GM12872 (cell line): ENCODE measurements around the gene FABP1.

Experiments
- TF ChIP-seq, protein P1 (sequence below): IDR thresholded peaks from 3 replicates; pipeline ENCODE4 v1.5.1; 2011; ENCODE audit warnings: low read depth, mild to moderate bottlenecking, low read length, moderate library complexity; ENCODE audit not compliant: insufficient read depth

The FABP1 gene

DNA sequence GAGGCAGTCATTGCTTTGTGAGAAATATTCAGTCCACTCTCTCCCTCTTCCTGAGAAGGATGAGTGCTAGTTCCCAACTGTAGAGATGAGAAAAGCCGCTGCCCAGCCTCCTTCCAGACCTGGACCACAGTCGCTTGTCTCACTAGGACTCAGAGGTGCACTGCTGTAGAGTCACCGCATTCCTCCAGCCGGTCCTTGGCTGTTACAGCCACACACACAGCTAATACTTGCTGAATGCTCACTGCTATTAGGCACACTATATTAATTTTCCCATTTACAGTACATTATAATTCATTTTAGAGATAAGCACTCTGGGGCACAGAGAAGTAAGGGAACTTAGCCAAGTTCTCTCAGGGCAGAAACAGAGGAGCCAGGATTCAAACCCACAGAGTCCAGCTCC lies 10.0 kb upstream of the FABP1 start:
- TF ChIP-seq, protein P1, sequence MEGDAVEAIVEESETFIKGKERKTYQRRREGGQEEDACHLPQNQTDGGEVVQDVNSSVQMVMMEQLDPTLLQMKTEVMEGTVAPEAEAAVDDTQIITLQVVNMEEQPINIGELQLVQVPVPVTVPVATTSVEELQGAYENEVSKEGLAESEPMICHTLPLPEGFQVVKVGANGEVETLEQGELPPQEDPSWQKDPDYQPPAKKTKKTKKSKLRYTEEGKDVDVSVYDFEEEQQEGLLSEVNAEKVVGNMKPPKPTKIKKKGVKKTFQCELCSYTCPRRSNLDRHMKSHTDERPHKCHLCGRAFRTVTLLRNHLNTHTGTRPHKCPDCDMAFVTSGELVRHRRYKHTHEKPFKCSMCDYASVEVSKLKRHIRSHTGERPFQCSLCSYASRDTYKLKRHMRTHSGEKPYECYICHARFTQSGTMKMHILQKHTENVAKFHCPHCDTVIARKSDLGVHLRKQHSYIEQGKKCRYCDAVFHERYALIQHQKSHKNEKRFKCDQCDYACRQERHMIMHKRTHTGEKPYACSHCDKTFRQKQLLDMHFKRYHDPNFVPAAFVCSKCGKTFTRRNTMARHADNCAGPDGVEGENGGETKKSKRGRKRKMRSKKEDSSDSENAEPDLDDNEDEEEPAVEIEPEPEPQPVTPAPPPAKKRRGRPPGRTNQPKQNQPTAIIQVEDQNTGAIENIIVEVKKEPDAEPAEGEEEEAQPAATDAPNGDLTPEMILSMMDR = no peak

DNA sequence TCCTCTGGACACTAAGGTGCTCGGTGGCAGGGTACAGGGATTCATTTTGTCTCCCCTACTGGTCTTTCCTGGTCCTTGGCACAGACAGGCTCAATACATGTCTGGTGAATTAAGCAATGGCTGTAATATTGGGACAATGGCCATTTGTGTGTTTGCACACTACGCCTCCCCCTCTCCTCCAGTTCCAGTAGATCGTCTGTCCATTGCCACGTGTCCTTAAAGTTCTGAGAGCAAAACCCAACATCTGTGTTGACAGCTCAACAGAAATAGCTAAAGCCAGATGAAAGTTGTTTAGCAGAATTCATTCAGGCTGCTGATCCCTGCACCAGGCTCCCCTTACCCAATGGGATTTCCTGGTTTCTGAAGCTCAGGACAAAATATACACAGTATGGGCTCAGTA lies 9.0 kb upstream of the FABP1 start:
- TF ChIP-seq, protein P1 = no peak

DNA sequence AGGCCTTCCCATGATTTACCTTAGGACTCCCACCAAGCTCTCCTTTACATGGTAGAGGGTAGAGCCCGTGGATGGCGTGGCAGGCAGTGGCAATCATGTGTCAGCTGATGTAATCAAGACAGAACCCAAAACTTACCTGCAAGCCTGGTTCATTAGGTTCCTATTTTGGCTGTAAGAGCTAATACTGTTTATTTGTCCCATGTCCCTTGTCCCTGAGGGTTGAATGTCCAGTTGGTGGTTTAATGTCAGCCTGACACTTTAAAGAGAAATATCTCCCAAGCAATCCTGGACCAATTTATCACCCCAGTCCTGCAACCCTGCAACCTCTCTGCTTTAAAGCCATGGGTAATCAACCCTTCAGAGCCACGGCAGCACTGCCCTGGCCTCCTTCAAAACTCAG lies 6.0 kb upstream of the FABP1 start:
- TF ChIP-seq, protein P1 = no peak

DNA sequence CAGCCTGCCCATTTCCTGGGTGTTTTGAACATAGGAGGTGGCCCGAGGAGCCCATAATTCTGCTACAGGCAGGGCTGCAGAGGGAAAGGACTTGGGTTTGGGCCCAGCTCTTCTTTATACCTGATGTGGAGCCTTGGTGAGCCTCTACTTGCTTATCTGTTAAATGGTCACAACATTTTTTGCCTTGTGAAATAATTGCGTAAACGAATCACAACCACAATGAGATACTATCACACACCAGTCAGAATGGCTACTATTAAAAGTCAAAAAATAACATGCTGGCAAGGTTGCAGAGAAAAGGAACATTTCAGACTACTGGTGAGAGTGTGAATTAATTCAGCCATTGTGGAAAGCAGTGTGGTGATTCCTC lies 4.1 kb upstream of the FABP1 start:
- TF ChIP-seq, protein P1 = no peak

DNA sequence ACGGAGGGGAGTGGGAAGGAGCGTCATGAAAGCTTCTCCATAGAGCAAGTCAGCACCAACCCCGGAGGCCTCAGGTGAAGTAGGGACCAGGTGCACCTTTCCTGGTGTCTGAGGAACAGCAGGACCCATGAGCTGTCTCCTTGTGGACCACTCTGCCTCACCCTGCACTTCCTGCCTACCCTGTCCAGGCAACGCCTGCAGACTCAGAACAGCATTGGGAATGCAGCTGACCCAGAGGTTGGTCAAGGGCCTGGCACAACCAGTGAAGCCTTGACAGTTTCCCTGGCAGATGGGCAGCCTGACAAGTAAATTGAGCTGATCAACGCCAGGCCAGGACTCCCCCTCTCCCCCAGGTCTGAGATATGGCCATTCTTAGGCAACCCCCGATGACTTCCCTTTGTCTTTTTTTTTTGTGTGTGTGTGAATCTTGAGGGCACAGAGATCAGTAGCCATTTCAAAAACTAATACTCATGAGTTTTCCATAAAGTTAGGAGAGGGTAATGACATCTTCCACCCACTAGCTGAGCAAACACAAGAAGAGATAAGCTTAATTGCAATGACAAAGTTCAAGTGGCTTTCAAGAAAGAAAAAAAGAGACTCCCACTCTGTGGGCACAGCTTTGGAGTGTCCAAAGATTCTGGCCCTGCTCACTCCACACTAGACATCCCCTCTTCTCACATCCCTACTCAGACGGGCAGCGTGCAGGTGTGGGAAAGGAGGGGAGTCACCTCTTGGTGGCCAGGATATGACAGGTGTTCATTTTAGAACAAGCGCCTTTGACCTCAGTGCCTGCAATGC lies 3.5 kb upstream of the FABP1 start:
- TF ChIP-seq, protein P1 = no peak

DNA sequence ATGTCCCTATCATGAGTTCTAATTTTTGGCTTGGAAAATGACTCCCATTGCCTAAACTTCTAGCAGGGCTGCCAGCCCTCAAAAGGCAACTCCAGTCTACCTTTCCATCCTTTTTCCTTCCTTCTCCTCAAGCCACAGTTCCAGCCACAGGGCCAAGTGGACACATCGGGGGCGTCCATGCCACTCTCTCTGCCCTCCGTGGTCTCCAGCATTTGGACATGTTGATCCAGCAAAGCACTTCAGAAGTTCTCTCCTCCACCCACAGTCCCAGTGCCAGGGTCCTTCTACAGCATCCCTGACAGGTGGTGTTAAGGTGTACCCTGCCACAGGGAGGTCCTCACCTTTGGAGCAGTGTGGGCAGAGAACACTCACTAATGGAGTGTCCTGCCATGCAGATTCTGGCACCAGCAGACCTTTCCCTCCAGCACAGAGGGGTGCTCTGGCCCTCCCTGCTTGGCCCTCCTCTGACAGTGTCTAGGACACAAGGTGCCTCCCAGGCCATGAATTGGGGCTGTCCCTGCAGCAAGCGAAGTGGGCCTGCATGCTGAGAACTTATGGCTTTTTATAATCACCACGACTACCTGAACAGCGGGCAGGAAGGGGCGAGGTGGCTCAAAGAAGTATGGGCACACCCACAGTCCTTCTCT lies 1.6 kb upstream of the FABP1 start:
- TF ChIP-seq, protein P1 = no peak

DNA sequence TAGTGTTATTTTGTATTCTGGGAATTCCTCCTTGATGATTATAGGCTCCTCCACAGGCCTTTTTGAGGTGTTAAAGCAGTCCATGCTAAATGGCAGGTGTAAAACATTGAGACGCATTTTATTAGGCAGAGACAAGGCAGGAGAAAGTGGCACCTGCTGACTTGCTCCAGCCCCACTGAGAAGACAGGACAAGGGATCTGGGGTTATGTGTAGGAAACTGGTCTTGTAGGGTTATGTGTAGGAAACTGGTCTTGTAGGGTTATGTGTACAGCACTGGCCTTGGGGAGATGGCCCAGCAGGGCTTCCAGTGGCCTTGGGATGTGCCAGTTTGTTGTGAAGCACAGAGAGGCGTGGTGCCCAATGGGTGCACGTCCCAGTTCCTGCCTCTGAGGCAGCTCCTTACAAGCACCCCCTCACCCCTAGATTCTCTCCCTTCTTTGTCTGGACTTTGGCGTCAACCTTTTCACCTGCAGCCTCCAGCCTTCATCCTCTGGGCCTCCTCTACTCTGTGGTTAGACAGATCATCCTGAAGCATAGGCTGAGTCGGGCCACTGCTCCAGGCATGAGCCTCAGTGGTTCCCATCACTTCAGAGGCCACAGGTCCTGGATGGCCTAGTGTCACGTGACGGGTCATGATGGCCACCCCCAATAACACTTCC lies 921 bp upstream of the FABP1 start:
- TF ChIP-seq, protein P1 = no peak
